Loucy (cell line): ENCODE data around the gene CDC23.

ENCODE experiments used
- EZH2phosphoT487 ChIP-seq: fragments of 200-600 bp; IDR thresholded peaks from 2 replicates; pipeline ENCODE4 v1.6.1; 2018; ENCODE audit warnings: antibody characterized with exemption, mild to moderate bottlenecking, moderate library complexity, borderline replicate concordance
- TF ChIP-seq, protein P1 (sequence below): fragments of 200-600 bp; sonication (generic); conservative IDR thresholded peaks from 2 replicates; pipeline ENCODE4 v1.5.1; 2014; ENCODE audit warnings: mild to moderate bottlenecking, antibody characterized with exemption, low read length

DNA sequence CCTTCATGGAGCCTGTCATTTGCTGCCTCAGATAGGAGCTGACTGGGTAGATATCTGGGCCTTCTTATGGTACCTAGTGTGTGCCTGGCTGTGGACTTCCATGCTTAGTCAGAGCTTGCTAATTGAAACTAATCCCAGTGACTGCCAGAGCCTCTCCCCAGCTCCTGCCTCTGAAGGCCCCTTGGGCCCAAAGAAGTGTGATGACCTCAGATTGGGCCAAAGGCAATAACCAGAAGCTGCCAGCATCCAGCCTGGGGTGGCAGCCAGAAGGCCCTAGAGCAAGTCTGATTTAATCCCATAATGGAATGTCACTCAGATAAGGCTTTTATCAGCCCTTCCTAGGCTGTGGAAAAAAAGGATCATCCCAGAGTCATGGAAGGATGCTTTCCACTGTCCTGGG lies 17.1 kb upstream of the CDC23 start:
- TF ChIP-seq, protein P1, sequence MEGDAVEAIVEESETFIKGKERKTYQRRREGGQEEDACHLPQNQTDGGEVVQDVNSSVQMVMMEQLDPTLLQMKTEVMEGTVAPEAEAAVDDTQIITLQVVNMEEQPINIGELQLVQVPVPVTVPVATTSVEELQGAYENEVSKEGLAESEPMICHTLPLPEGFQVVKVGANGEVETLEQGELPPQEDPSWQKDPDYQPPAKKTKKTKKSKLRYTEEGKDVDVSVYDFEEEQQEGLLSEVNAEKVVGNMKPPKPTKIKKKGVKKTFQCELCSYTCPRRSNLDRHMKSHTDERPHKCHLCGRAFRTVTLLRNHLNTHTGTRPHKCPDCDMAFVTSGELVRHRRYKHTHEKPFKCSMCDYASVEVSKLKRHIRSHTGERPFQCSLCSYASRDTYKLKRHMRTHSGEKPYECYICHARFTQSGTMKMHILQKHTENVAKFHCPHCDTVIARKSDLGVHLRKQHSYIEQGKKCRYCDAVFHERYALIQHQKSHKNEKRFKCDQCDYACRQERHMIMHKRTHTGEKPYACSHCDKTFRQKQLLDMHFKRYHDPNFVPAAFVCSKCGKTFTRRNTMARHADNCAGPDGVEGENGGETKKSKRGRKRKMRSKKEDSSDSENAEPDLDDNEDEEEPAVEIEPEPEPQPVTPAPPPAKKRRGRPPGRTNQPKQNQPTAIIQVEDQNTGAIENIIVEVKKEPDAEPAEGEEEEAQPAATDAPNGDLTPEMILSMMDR: no peak
- no peak for TF ChIP-seq EZH2phosphoT487
